ENCODE measurements around the gene CHMP2A.

Gene CHMP2A

GRCh38 chr19:58571575-58571947 is 16.7 kb upstream of the CHMP2A start:
- TF ChIP-seq GABPA (IDR thresholded peaks at IDR 0.05; ENCODE audit: low read depth): no peak
- TF ChIP-seq, protein P1, sequence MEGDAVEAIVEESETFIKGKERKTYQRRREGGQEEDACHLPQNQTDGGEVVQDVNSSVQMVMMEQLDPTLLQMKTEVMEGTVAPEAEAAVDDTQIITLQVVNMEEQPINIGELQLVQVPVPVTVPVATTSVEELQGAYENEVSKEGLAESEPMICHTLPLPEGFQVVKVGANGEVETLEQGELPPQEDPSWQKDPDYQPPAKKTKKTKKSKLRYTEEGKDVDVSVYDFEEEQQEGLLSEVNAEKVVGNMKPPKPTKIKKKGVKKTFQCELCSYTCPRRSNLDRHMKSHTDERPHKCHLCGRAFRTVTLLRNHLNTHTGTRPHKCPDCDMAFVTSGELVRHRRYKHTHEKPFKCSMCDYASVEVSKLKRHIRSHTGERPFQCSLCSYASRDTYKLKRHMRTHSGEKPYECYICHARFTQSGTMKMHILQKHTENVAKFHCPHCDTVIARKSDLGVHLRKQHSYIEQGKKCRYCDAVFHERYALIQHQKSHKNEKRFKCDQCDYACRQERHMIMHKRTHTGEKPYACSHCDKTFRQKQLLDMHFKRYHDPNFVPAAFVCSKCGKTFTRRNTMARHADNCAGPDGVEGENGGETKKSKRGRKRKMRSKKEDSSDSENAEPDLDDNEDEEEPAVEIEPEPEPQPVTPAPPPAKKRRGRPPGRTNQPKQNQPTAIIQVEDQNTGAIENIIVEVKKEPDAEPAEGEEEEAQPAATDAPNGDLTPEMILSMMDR (IDR thresholded peaks at IDR 0.05; ENCODE audit: insufficient read depth, low read length): no peak
- TF ChIP-seq REST (IDR thresholded peaks at IDR 0.05; ENCODE audit: insufficient replicate concordance, low read depth): no peak
- no peak for TF ChIP-seq POLR2AphosphoS5 (IDR thresholded peaks at IDR 0.05; ENCODE audit: low read depth)
- TF ChIP-seq SPI1 (IDR thresholded peaks at IDR 0.05; ENCODE audit: borderline replicate concordance, low read depth): no peak
- H3K27ac ChIP-seq (replicated peaks): peak overlapping the region; percentile 99

GRCh38 chr19:58570770-58571574 is 16.1 kb upstream of the CHMP2A start:
- DNase-seq (ENCODE audit: low read depth in 1 of 2, low spot score in 1 of 2): peak in 1 of 2 experiments; percentile 70
- no peak for TF ChIP-seq REST (IDR thresholded peaks at IDR 0.05; ENCODE audit: insufficient replicate concordance, low read depth)
- TF ChIP-seq, protein P1 (IDR thresholded peaks at IDR 0.05; ENCODE audit: insufficient read depth, low read length): no peak
- no peak for TF ChIP-seq POLR2AphosphoS5 (IDR thresholded peaks at IDR 0.05; ENCODE audit: low read depth)
- TF ChIP-seq SPI1 (IDR thresholded peaks at IDR 0.05; ENCODE audit: borderline replicate concordance, low read depth): no peak
- TF ChIP-seq GABPA (IDR thresholded peaks at IDR 0.05; ENCODE audit: low read depth): no peak
- Histone ChIP-seq H3K27me3 (ENCODE audit: insufficient read depth, poor library complexity, severe bottlenecking) (no peaks in the 10 kb centered on the region), H3K4me3 (replicated peaks; ENCODE audit: insufficient read depth, low read length) (no peak overlapping the region), H3K27ac (replicated peaks) (peak overlapping the region; percentile 99)

More at GRCh38 chr19:58571575-58571947, 16.7 kb upstream of the CHMP2A start:
- no peak for DNase-seq (ENCODE audit: low read depth in 1 of 2, low spot score in 1 of 2)
- H3K27me3 ChIP-seq (ENCODE audit: insufficient read depth, poor library complexity, severe bottlenecking): no peaks in the 10 kb centered on the region
- H3K4me3 ChIP-seq (replicated peaks; ENCODE audit: insufficient read depth, low read length): no peak overlapping the region

- H3K4me3 ChIP-seq (replicated peaks; ENCODE audit: insufficient read depth, low read length): no peak overlapping the region
- peak overlapping the region; percentile 99 for H3K27ac ChIP-seq (replicated peaks)
- no peaks in the 10 kb centered on the region for H3K27me3 ChIP-seq (ENCODE audit: insufficient read depth, poor library complexity, severe bottlenecking)
- DNase-seq (ENCODE audit: low read depth in 1 of 2, low spot score in 1 of 2): peak in 1 of 2 experiments; percentile 55
- no peak for TF ChIP-seq GABPA (IDR thresholded peaks at IDR 0.05; ENCODE audit: low read depth)
- TF ChIP-seq SPI1 (IDR thresholded peaks at IDR 0.05; ENCODE audit: borderline replicate concordance, low read depth): no peak
- TF ChIP-seq, protein P1 (IDR thresholded peaks at IDR 0.05; ENCODE audit: insufficient read depth, low read length): no peak
- no peak; the same call in 1 of the 2 replicates for TF ChIP-seq POLR2AphosphoS5 (IDR thresholded peaks at IDR 0.05; ENCODE audit: low read depth)
- no peak for TF ChIP-seq REST (IDR thresholded peaks at IDR 0.05; ENCODE audit: insufficient replicate concordance, low read depth)
Observed at GRCh38 chr19:58569943-58570670, 15.2 kb upstream of the CHMP2A start.
